ENCODE data around the gene HOXC5.

HOXC5 gene

GRCh38 chr12:54059668-54060067 lies 26.8 kb downstream of the HOXC5 start:
- DNase-seq (ENCODE audit: low read depth) = no peak
- H3K4me3 ChIP-seq (ENCODE audit: low read length) = no peak overlapping the region
- TF ChIP-seq, protein P1, sequence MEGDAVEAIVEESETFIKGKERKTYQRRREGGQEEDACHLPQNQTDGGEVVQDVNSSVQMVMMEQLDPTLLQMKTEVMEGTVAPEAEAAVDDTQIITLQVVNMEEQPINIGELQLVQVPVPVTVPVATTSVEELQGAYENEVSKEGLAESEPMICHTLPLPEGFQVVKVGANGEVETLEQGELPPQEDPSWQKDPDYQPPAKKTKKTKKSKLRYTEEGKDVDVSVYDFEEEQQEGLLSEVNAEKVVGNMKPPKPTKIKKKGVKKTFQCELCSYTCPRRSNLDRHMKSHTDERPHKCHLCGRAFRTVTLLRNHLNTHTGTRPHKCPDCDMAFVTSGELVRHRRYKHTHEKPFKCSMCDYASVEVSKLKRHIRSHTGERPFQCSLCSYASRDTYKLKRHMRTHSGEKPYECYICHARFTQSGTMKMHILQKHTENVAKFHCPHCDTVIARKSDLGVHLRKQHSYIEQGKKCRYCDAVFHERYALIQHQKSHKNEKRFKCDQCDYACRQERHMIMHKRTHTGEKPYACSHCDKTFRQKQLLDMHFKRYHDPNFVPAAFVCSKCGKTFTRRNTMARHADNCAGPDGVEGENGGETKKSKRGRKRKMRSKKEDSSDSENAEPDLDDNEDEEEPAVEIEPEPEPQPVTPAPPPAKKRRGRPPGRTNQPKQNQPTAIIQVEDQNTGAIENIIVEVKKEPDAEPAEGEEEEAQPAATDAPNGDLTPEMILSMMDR (conservative IDR thresholded peaks at IDR 0.05; ENCODE audit: low read length) = no peak

DNA sequence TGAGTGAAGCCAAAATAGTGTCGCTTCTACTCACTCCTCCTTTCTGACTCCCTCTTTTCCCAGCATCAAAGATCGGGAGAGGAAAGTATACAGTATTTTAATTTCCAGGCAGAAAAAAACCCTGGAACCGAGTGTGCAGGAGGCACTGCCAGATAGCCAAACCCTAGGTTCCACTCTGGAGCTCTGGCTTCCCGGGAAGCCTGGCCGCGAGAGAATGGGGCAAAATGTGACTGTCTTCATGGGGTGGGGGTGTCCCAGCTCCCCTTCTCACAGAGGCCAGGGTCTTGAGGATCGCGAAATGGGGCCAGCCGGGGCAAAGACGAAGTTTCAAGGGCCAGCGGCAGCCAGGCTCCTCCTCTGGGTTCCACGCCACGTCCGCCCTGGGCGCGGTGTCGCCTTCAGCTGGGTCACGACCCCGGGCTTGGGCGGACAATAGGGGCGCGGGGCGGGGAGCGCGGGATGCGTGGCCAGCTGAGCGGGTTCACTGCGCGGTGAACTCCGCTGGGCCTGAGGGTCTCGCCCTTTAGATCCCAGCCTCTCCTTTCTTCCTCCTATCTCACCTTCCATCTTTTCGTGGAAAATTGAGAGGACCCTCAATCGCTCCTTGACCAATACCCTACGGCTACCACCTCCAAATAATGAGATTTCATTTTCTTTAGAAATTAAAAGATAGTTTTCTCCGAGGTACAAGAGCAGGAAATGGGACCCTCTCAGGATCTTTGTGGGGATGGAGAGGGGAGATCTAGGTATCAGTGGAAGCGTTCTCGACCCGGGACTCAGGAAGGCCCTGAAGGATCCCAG lies 27.5 kb downstream of the HOXC5 start:
- H3K4me3 ChIP-seq (ENCODE audit: low read length) = no peak overlapping the region
- TF ChIP-seq, protein P1 (conservative IDR thresholded peaks at IDR 0.05; ENCODE audit: low read length) = no peak
- no peak for DNase-seq (ENCODE audit: low read depth)

GRCh38 chr12:54060975-54061778 lies 28.3 kb downstream of the HOXC5 start:
- DNase-seq (ENCODE audit: low read depth) = no peak
- TF ChIP-seq, protein P1 (conservative IDR thresholded peaks at IDR 0.05; ENCODE audit: low read length) = no peak
- H3K4me3 ChIP-seq (ENCODE audit: low read length) = no peak overlapping the region

DNA sequence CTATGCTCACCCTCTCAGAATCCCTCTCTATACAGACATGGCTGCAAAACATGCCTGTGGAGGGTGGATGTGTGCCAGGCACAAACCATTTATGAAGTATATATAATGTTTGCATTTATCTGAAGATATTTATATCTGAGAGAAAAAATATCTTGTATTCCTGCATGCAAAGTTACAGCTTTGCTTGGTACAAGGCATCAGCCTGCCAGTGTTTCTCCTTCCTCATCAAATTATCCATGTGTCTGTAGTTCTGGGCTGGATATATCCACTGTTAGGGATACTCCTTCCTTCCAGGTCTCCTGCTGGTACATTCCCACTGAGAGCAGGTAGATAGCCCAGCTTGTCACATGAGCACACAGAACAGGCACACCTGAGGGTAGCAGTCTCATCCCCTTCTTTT lies 32.8 kb downstream of the HOXC5 start:
- H3K4me3 ChIP-seq (ENCODE audit: low read length) = no peak overlapping the region
- TF ChIP-seq, protein P1 (conservative IDR thresholded peaks at IDR 0.05; ENCODE audit: low read length) = no peak
- DNase-seq (ENCODE audit: low read depth) = no peak

- TF ChIP-seq, protein P1 (conservative IDR thresholded peaks at IDR 0.05; ENCODE audit: low read length) = no peak
- H3K4me3 ChIP-seq (ENCODE audit: low read length) = no peak overlapping the region
- DNase-seq (ENCODE audit: low read depth) = no peak
Observed at GRCh38 chr12:54066408-54066807, 33.6 kb downstream of the HOXC5 start.

DNA sequence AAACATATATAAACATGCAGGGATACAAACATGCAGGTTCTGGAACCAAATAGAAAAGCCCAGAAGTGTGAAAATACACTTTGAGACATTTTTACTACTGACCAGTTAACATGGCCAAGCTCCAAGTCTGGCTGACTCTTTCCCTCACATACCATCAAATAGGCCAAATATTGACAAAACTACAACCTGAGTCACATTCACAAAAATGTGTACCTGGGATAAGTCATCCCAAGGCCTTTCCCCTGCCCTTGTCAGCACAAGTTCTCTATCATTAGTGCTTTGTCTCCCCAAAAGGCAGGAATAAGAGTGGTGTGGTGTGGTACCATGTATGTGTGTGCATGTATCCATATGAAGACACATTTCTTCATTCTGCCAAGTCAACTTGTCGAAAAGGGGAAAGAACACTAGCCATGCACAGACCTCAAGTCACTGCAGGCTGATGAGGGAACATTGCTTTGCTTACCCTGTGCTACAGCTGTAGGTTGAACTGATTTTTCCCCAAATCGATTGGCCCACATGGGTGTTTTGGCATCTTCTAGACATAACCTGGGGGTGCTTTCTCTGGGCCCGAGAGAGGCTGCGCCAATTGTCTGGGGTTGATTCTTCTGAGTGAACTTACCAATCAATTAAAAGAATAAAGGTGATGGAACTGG lies 35.7 kb downstream of the HOXC5 start:
- H3K4me3 ChIP-seq (ENCODE audit: low read length) = no peak overlapping the region
- peak; percentile 43 for DNase-seq (ENCODE audit: low read depth)
- TF ChIP-seq, protein P1 (conservative IDR thresholded peaks at IDR 0.05; ENCODE audit: low read length) = no peak

Measured in AG10803 (cell line).